Smooth muscle cell (in vitro differentiated cells): Measurements from ENCODE around the gene KRT85. TPM values are rescaled to one million over a fixed set of nuclear protein-coding genes. Genes with fewer than 3 reads are reported as not detected.

Source experiments
- DNase-seq: peaks from one replicate; lab custom pipeline; 2025; ENCODE audit not compliant: unreplicated experiment; lab: John Stamatoyannopoulos, UW
- H2AFZ ChIP-seq: fragments of 200-600 bp; sonication (generic); 2 replicates; pipeline ENCODE4 v1.6.0; 2016; ENCODE audit warnings: antibody characterized with exemption, low read depth, mild to moderate bottlenecking
- H3F3A ChIP-seq: fragments of 200-600 bp; sonication (generic); 2 replicates; pipeline ENCODE4 v1.6.0; 2017; ENCODE audit warnings: antibody characterized with exemption, low read depth
- H3K27ac ChIP-seq: fragments of 200-600 bp; sonication (generic); 2 replicates; pipeline ENCODE4 v1.5.1; 2016; ENCODE audit warnings: low read depth, mild to moderate bottlenecking
- H3K27me3 ChIP-seq: fragments of 200-600 bp; sonication (generic); 2 replicates; pipeline ENCODE4 v1.6.1; 2016; ENCODE audit warnings: low read depth, mild to moderate bottlenecking
- H3K36me3 ChIP-seq: fragments of 200-600 bp; sonication (generic); 2 replicates; pipeline ENCODE4 v1.5.1; 2016; ENCODE audit warnings: low read depth
- H3K4me1 ChIP-seq: fragments of 200-600 bp; sonication (generic); 2 replicates; pipeline ENCODE4 v1.5.1; 2016; ENCODE audit warnings: low read depth
- H3K4me2 ChIP-seq: fragments of 200-600 bp; sonication (generic); 2 replicates; pipeline ENCODE4 v1.6.0; 2016; ENCODE audit warnings: mild to moderate bottlenecking
- H3K4me3 ChIP-seq: fragments of 200-600 bp; sonication (generic); 2 replicates; pipeline ENCODE4 v1.5.1; 2016; ENCODE audit warnings: mild to moderate bottlenecking
- H3K79me2 ChIP-seq: fragments of 200-600 bp; sonication (generic); 2 replicates; pipeline ENCODE4 v1.6.0; 2016; ENCODE audit warnings: low read depth, mild to moderate bottlenecking
- H3K9ac ChIP-seq: fragments of 200-600 bp; sonication (generic); 2 replicates; pipeline ENCODE4 v1.6.0; 2016; ENCODE audit warnings: low read depth
- H3K9me3 ChIP-seq: fragments of 200-600 bp; sonication (generic); replicated peaks from 2 replicates; pipeline ENCODE4 v1.5.1; 2016; ENCODE audit warnings: low read depth
- H4K20me1 ChIP-seq: fragments of 200-600 bp; sonication (generic); 2 replicates; pipeline ENCODE4 v1.6.0; 2016; ENCODE audit warnings: low read depth
- WGBS: methylation state at CpG from one replicate; pipeline ENCODE4 v1.1.7; 2016; ENCODE audit warnings: low lambda C conversion rate; 5-methylcytosine and 5-hydroxymethylcytosine counted together
- polyA plus RNA-seq: library from polyadenylated mRNA; unstranded; fragments of >200 nt; fragmentation: Nextera tagmentation; extraction: Ambion mirVana; gene quantifications from 2 replicates; pipeline ENCODE4 v1.2.1, GENCODE V29; 2016
- total RNA-seq: library from RNA; depleted of rRNA; stranded (reverse); fragments of >200 nt; gene quantifications from 2 replicates; pipeline ENCODE4 v1.2.3, GENCODE V29; 2014
- TF ChIP-seq, protein P1 (sequence below): fragments of 200-600 bp; sonication (generic); IDR thresholded peaks from 2 replicates; pipeline ENCODE4 v1.5.1; 2017; ENCODE audit warnings: borderline replicate concordance, mild to moderate bottlenecking, antibody characterized with exemption; ENCODE audit not compliant: insufficient read depth, poor library complexity, severe bottlenecking

KRT85 gene
- total and polyA plus RNA-seq, 2 experiments from 2014 or later, result not detected

DNA sequence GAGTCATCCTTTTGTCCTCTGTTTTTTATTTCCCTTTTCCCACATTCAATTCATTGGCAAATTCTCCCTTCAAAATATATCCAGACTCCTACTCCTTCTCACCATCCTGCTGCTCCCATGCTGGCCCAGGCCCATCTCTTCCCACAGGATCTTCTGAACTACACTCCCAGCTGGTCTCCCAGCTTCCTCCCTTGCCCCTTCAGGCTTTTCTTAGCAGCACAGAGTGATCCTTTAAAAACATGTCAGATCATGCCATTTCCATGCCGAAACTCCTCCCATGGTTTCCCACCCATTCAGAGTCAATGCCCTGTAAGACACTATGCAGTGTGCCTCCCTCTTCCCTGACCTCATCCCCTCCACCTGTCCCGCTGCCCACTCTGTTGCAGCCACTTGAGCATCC is 20.6 kb upstream of the KRT85 start:
- WGBS, result 89% methylated on average over 2 of the region's 2 CpGs
- H3K27me3 ChIP-seq, result peaks cover 22% of the 10 kb centered on the region
- no peaks in the 10 kb centered on the region for H4K20me1 ChIP-seq
- H3K4me2 ChIP-seq, result no peak overlapping the region
- no peaks in the 10 kb centered on the region for H3K4me1 ChIP-seq
- DNase-seq, result no peak
- H3K4me3 ChIP-seq, result no peak overlapping the region
- H3K27ac ChIP-seq, result no peak overlapping the region
- no peaks in the 10 kb centered on the region for H3K36me3 ChIP-seq
- TF ChIP-seq, protein P1, sequence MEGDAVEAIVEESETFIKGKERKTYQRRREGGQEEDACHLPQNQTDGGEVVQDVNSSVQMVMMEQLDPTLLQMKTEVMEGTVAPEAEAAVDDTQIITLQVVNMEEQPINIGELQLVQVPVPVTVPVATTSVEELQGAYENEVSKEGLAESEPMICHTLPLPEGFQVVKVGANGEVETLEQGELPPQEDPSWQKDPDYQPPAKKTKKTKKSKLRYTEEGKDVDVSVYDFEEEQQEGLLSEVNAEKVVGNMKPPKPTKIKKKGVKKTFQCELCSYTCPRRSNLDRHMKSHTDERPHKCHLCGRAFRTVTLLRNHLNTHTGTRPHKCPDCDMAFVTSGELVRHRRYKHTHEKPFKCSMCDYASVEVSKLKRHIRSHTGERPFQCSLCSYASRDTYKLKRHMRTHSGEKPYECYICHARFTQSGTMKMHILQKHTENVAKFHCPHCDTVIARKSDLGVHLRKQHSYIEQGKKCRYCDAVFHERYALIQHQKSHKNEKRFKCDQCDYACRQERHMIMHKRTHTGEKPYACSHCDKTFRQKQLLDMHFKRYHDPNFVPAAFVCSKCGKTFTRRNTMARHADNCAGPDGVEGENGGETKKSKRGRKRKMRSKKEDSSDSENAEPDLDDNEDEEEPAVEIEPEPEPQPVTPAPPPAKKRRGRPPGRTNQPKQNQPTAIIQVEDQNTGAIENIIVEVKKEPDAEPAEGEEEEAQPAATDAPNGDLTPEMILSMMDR, result no peak
- no peaks in the 10 kb centered on the region for H3F3A ChIP-seq
- no peak overlapping the region for H2AFZ ChIP-seq
- H3K9me3 ChIP-seq, result no peaks in the 10 kb centered on the region
- no peaks in the 10 kb centered on the region for H3K79me2 ChIP-seq
- H3K9ac ChIP-seq, result no peak overlapping the region

DNA sequence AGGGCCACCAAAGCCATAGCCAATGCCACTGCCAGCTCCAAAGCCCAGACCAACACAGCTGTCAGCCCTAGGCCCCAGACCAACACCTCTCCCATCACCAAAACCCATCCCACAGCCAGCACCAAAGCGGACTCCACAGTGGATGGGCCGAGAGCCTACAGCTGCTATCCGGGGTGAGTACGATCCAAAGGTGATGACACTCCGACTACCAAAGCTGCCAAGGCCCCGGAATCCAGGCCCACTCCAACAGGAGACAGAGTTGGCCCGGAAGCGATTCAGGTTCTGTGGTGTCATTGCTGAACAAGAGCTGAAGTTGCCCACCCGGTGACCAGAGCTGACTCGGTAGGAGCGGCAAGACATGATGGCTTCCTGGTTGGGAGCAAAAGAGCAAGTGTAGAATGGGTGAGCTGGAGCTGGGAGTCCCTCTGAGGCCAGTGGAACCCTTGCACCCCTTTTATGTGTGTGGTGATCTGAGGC is 18.0 kb upstream of the KRT85 start, which contains the start of gene KRT84:
Gene KRT84 (minus strand): TSS at position 427 of the 477 bp plus-strand sequence. CDS start 67 bp downstream, at position 360.
- Histone ChIP-seq H3K27me3 (peaks cover 22% of the 10 kb centered on the region), H3K79me2 (no peaks in the 10 kb centered on the region), H4K20me1 (no peaks in the 10 kb centered on the region), H3K27ac (no peak within 1 kb of the TSS), H3K9me3 (no peaks in the 10 kb centered on the region), H3K36me3 (no peaks in the 10 kb centered on the region), H3K4me1 (no peaks in the 10 kb centered on the region), H3F3A (no peaks in the 10 kb centered on the region), H3K4me2 (no peak within 1 kb of the TSS), H3K9ac (no peak within 1 kb of the TSS), H3K4me3 (no peak within 1 kb of the TSS), H2AFZ (no peak within 1 kb of the TSS)
- TF ChIP-seq, protein P1, result no peak
- WGBS, result 94% methylated on average over 11 of the region's 11 CpGs
- no peak for DNase-seq

DNA sequence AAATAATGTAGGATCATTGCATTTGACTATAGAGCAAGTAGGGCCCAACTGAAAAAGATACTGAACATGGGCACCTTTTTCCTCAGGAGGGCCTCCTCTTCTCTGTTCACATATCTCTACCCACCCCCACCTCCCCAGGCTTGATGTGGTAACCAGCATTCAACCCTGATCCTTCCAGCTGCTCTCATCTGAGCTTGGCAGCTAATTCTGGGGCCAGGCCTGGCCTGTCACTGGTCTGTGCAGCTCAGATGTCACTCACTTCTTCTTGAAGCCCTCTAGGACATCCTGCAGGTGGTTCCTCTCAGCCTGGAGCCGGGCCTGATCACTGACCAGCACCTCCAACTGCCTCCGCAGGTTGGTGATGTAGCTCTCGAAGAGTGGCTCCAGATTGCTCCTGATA is 16.1 kb upstream of the KRT85 start:
- Histone ChIP-seq H3K27ac (no peak overlapping the region), H3K36me3 (no peaks in the 10 kb centered on the region), H4K20me1 (no peaks in the 10 kb centered on the region), H3K4me2 (no peak overlapping the region), H2AFZ (no peak overlapping the region), H3K79me2 (no peaks in the 10 kb centered on the region), H3K9ac (no peak overlapping the region), H3F3A (no peaks in the 10 kb centered on the region), H3K4me1 (no peaks in the 10 kb centered on the region), H3K4me3 (no peak overlapping the region), H3K9me3 (no peaks in the 10 kb centered on the region), H3K27me3 (peaks cover 17% of the 10 kb centered on the region)
- no peak for DNase-seq
- 90% methylated on average over 3 of the region's 3 CpGs for WGBS
- TF ChIP-seq, protein P1, result no peak

DNA sequence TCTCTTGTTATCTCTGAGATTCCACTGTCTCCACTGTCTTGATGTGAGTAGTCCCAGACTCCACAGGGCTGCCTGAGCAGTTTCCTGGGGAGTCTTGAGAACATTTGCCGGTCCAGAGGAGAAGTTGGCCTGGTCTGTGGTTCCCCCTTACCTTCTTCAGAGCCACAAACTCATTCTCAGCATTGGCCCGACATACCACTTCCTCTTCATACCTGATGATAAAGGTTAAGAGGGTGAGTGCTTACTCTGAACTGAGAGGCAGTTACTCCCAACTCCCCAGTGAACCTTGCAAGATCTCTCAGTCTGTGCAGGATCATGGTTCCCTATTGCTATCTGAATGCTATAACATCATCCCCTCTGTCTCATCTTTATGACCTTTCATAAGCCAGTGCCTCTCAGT is 15.6 kb upstream of the KRT85 start:
- 84% methylated on average over 2 of the region's 2 CpGs for WGBS
- no peak for DNase-seq
- H3K27me3 ChIP-seq, result peaks cover 12% of the 10 kb centered on the region

More for the DNA sequence above, 15.6 kb upstream of the KRT85 start:
- Histone ChIP-seq H2AFZ (no peak overlapping the region), H3K4me3 (no peak overlapping the region), H3K4me2 (no peak overlapping the region), H3K79me2 (no peaks in the 10 kb centered on the region), H4K20me1 (no peaks in the 10 kb centered on the region), H3F3A (no peaks in the 10 kb centered on the region), H3K36me3 (no peaks in the 10 kb centered on the region), H3K9me3 (no peaks in the 10 kb centered on the region), H3K9ac (no peak overlapping the region), H3K27ac (no peak overlapping the region), H3K4me1 (no peaks in the 10 kb centered on the region)
- TF ChIP-seq, protein P1, result no peak
